G401 (cell line): ENCODE data around the gene ZNF783. TPM values are rescaled to one million over a fixed set of nuclear protein-coding genes. Genes with fewer than 3 reads are reported as not detected.
A peak's percentile ranks its signal among the peaks of the same experiment; 100 is the strongest.

Experiments used
- DNase-seq: peaks from one replicate; pipeline ENCODE4 v3.0.0-alpha.2; 2015; ENCODE audit warnings: low spot score
- in situ Hi-C: cut with HindIII; loops from 2 replicates; pipeline ENCODE4 v1.10.0; 2016; ENCODE audit warnings: low sequenced_read_pairs, mixed read lengths
- total RNA-seq: library from RNA; depleted of rRNA; stranded (reverse); fragments of >200 nt; shearing (Covaris generic); gene quantifications from 2 replicates; pipeline ENCODE4 v1.2.3, GENCODE V29; 2014

Gene ZNF783
- total RNA-seq, 1 experiment from 2014 or later, result 16.9 TPM

DNA sequence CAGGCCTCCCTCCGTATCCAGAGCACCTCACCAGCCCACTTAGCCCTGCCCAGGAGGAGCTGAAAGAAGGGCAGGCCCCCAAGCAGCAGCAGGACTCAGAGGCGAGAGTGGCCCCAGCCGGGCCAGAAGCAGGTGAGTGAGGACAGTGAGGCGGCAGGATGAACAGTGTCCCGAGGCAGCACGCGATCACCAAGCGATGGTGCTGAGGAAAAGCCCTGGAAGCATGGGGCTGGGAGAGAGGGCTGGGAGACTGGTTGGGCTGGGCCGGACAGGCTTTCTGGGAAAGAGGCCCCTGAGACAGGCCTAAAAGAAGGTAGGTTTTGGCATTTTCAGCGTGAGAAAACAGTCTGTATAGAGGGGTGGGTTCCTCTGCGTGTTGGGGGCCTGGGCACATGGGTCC lies 16.4 kb downstream of the ZNF783 start:
- in situ Hi-C loops, result no loop called here
- DNase-seq, result no peak

DNA sequence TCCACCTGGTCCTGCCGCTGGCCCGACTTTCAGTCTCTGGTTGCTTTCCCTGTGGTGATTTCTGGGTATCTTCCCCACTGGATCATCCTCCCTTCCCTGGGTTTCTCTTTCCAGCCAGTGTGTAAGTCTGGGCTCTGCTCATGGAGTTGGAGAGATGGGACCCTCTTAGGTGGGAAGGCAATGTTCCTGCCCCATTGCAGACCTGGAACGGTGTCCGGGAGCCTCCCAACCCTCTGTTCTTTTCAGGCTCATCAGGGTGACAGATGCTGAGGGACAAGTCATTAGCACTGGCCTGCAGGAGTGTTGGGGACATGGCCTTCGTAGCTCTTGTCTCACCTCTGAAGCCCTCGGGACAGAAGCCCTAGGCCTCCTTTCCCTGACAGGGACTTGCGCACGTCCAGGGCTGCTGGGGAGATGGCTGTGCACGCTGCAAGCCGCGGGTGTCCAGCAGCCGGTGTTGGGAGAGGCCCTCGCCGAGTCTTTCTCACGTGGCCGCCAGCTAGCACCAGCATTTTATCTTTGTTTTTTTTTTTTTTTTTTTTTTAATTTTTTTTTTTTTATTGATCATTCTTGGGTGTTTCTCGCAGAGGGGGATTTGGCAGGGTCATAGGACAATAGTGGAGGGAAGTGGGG lies 17.2 kb downstream of the ZNF783 start:
- DNase-seq, result no peak
- in situ Hi-C loops, result no loop called here

DNA sequence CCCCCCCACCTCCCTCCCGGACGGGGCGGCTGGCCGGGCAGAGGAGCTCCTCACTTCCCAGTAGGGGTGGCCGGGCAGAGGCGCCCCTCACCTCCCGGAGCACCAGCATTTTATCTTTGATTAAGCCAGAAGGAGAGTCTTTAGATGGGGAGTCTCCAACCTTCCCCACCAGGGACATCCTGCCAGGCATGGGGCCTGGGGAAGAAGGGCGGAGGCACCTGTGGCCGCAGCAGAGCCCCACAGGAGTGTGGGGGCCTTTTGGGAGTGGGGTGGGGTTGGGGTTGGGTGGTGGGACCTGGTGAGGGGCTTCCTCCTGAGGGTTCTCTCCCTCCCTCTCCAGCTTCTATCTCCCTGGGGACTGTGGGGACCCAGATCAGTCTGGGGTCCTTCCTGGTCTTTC lies 18.2 kb downstream of the ZNF783 start:
- in situ Hi-C loops, result no loop called here
- DNase-seq, result no peak

DNA sequence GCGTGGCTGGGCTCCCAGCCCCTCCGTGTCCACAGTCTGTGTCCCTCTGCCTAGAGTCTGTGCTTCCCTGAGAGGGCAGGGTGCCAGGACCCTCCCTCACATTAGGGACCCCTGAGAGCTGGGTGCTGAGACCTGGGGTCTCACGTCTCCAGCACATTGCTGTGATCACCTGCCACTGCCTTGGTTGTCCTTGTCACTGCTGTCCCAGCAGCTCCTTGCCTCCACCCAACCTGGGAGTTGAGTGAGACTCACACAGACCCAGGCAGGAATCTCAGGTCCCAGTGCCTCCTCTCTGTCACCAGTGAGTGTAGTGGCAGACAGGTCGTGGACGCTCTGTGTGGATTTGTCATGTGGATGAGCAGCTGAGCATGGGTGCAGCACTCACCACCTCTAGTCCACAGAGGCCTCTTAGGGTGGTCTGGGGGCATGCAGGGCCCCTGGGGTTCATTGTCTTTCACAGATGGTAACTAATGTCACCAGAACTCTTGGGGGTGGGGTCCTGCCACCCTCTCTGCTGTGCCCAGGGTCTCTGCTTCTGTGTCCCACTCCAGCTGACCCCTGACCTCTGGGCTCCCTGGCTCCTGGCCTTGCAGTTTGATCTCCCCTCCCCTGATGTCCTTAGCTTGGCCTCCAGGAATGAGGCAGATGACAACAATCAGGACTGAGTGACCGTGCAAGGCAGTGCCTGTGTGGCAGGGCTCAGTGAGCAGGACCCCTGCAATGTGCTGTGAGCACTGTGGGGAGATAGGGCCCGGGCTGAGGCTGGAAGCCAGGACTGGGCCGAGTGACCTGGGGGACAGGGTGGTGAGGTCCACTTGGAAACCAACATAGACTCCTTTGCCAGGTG lies 18.9 kb downstream of the ZNF783 start:
- in situ Hi-C loops, result no loop called here
- DNase-seq, result no peak

DNA sequence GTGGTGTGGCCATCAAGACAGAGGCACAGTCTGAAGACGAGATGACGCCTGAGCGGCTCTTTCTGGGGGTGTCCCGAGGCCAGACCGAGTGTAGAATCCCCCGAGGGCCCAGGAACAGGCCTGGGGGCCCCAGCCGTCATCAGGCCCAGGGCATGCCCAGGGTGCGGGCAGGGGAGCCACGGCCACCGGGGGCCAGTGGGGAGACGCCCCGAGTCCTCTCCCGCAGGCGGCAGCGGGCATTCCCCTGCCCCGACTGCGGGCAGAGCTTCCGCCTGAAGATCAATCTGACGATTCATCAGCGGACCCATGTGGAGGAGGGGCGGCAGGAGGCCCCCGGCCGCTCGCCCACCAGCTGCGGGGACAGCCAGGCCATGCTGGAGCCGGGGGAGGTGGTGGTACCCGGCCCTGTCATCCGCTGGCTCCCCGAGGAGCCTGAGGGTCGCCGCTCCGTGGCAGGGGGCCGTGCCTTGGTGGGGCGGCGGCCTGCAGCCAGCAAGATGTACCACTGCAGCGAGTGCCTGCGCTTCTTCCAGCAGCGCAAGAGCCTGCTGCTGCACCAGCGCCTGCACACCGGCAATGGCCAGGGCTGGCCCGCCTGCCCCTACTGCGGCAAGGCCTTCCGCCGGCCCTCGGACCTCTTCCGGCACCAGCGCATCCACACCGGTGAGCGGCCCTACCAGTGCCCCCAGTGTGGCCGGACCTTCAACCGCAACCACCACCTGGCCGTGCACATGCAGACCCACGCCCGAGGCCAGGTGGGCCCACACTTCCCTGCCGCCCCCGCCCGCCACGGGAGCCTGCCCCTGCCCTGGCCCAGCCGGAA lies 19.7 kb downstream of the ZNF783 start:
- no peak for DNase-seq
- in situ Hi-C loops, result no loop called here

DNA sequence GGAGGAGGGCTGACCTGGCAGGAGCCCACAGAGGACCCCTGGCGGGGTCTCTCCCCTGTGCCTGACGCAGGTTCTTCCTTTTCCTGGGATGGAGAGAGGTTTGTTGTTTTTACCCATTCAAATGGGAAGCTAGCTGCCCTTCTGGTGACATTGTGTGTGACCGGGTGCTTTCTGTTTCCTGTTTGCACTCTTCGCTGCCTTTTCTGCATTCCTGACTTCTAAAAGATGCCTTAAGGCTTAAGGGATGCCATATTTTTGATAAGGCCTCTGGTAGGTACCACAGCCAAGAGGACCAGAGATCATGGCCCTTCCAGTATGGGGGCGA lies 20.3 kb downstream of the ZNF783 start:
- in situ Hi-C loops, result no loop called here
- no peak for DNase-seq

DNA sequence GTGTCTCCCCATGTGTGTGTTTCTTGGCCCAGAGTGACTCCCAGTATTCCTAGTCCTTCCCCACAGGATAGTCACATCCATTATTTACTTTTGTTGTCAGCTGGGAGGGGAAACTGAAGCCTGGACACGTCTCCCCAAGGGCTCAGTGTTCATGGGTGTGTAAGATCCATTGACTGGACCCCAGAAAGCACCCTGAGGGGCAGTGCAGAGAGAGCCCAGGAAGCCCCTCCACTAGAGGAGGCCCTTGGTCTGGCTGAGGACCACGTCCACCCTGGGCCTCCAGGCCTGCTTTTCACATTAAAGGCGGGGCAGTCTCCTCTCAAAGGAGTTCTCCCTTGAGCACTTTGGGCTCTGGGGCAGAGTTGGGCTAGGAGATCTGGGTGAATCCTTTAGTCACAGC lies 21.3 kb downstream of the ZNF783 start:
- no peak for DNase-seq
- in situ Hi-C loops, result no loop called here

DNA sequence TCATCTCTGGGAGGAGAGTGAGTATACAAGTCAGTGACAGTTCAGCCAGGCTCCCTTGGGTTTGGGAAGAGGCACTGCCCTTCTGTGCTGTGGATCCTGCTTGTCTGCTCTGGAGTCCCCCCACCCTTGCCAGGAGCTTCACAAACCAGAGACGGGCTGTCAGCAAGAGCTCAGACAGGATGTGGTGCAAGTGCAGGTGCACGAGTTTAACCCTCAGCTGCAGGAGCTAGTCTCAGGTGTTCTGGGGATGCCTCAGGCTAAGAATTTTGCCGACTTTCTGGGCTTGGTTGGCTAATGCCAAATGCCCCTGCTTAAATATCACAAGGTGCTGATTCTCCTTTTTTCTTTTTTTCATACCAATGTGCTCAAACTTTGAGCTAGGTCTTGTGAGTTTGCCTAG lies 22.3 kb downstream of the ZNF783 start:
- DNase-seq, result peak; percentile 18
- in situ Hi-C loops, result no loop called here

DNA sequence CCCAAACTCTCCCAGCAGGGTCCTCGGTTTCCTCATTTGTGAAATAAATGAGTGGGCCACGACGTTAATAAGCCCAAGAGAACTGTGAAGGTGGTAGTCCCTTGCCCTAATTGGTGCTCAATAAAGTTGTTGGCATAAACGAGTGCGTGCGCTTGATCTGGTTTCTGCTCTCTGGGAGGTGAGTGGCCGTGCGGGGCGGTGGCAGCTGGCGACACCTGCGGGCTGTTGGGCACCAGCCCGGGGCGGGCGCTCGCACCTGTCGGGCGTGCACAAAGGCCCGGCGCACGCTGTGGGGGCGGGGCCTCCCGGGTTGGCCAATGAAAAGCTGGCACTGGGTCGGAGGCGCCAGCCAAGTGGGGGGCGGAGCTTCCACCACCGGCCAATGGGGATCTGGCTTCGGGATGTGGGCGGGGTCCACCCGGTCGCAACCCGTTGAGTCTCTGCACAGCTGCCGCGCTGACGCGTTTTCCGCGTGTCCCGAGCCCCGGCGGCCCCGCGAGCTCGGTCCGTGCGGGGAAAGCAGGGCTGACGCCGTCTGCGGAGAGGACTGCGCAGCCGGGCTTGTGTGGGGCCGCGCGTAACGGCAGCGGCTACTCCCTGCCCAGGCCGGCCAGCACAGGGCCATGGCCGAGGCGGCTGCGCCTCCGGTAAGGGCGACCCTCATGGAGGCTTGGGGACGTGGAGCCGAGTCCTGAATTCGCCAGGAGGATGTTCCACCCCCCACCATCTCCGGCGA lies 23.0 kb downstream of the ZNF783 start:
- peak; percentile 93 for DNase-seq
- in situ Hi-C loops, result no loop called here

DNA sequence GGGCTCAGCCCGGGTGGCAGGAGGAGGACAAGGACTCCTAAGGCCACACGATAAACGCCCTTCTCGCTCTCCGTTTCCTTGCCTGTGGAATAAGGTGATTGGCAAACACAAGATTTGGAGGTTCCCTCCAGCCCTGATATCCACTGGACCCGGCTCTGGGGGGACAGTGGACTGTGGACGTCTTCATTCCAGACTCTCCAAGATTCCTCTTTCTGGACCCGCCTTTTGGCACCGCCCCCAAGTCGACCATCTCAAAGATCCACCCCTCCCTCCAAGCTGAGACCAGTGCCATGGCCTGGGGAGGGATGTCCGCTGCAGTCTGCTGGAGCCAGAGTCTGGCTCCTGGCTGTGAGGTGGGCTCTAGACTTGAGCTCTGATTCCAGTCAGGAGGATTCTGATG lies 23.6 kb downstream of the ZNF783 start:
- DNase-seq, result peak; percentile 46

DNA sequence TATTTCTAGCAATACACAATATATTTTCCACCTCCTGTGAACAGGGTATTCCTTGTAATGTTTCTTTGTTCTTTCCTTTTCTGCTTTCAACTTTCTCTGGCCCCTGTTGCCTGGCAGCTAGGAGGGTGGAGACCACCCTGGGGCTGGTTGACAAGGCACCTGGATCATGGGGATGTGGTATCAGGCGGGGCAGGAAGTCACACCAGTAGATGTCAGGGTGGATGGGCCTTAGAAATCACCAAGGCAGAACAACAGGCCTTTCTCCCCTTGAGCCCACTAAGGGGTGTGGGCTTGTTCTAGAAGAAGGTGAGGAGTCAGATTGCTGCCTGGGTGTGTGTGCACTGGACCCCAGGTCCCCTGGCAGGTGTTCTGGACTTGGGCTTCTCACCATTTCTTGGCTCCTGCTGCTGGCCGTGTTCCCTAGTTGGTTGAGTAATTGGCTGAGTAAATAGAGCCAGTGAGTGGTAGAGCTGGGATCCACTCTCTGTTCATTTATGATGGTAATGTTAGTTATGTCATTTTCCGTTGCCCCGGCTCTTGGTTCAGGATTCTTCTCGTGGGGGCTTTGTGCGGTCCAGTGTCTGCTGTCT lies 24.9 kb downstream of the ZNF783 start:
- no peak for DNase-seq
- in situ Hi-C loops, result no loop called here

More for the DNA sequence above, 23.6 kb downstream of the ZNF783 start:
- in situ Hi-C loops, result no loop called here

DNA sequence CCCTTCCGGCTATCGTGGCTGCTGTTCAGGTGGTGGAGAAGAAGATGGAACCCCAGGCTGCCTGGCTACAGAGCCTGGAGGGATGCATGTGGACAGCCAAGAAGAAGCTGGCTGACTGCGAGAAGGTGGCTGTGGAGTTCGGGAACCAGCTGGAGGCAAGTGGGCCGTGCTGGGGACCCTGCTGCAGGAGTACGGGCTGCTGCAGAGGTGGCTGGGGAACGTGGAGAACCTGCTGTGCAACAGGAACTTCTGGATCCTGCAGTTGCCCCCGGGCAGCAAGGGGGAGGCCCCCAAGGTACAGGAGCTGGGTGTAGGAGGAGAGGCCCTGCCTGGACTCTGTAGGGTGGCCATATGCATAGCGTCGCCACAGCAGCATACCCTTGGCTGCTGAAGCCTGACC lies 25.6 kb downstream of the ZNF783 start:
- in situ Hi-C loops, result no loop called here

DNA sequence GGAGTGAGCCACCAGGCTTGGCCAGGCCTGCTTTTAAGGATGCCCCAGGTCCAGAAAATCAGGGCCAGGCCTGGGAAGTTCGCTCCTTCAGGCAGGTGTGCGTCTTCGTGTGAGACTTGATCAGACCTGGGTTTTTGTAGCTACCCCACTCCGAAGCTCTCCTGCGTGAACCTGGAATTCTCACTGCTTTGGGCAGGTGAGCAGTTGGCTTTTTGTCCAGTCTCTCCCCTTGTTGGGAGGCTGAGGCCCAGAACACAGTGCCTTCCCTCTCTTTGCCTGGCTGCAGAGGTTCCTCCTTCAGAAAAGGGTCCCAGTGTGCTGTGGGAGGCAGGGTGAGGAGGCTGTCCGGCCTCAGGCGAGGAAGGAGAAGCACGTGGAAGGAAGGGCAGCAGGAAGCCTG lies 27.3 kb downstream of the ZNF783 start:
- in situ Hi-C loops, result no loop called here
- DNase-seq, result no peak

More for the DNA sequence above, 25.6 kb downstream of the ZNF783 start:
- no peak for DNase-seq

DNA sequence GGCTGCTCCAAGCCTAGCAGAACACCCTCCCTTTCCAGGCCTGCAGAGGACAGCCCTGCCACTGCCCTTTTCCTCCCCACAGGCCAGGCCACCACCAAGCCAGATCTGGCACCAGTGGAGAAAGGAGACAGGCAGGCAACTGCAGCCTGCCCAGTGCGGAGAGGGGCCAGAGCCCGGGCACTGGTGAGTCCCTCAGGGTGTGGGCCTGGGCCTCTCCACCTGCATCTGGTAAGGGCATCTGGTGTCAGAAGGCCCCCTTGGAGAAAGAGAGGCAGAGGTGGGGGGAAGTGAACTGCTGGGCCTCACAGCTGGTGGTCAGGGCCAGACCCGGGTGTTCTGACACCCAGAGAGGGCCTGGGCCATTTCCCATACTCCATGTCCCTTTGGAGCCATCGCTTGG lies 27.9 kb downstream of the ZNF783 start:
- in situ Hi-C loops, result no loop called here
- DNase-seq, result no peak

DNA sequence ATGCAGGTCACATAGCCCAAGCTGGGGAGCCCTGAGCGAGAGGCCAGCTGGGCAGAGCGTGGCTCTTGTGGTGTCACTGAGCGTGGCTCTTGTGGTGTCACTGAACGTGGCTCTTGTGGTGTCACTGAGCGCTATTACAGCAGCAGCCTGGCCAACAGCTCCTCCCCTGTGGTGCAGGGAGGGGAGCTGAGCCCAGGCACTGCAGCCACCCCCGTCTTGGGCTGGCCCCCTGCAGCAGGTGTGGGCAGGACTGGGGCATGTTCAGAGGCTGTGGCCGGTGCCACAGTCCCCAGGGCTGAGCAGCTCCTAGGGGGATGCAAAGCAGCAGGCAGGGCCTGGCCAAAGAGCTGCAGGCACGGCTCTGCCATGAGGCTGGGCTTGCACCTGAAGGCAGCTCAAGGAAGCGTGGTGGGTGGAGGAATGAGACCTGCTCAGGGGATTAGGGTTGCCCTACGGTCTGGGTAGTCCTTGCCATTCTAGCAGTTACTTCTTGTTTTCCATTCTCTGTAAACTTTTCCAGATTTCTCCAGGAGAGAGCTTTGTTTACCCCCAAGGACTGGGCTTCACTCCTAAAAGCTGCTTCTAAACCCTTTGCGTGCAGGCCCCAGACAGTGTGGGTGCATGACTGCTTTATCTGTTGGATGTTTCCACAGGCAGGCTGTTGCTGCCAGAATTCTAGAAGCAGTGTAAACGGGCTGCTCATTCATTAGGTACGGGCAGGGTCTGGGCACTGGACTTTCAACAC lies 29.2 kb downstream of the ZNF783 start:
- in situ Hi-C loops, result no loop called here
- no peak for DNase-seq

DNA sequence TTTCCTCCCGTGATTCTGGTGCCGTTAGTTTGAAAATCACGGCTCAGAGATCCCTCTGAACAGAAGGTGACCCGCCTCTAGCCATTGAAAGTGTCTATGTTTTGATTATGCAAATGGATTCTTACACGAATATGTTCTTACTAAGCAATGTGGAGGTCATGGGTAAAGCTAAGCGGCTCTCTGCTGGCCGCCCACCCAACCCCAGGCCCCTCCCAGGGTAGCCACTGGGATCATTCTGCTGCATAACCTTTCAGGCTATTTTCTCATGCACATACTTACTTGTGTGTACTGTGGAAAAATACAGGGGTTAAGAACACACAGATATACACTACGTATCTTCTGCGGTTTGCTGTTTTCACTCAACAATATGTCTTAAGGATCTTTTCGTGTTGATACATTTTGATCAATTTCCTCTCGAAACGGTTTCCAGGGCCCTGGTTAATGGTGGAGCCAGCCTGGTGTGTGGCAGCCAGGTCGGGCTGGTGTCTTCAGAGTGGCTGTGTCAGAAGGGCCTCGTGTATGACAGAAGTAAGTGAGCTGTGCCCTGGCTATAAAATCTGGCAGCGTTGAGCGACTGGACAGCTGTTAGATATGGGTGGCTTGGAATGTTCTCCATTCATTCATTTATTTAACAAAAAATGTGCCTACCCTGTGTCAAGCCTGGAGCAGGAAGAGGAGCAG lies 29.9 kb downstream of the ZNF783 start:
- in situ Hi-C loops, result no loop called here
- no peak for DNase-seq

DNA sequence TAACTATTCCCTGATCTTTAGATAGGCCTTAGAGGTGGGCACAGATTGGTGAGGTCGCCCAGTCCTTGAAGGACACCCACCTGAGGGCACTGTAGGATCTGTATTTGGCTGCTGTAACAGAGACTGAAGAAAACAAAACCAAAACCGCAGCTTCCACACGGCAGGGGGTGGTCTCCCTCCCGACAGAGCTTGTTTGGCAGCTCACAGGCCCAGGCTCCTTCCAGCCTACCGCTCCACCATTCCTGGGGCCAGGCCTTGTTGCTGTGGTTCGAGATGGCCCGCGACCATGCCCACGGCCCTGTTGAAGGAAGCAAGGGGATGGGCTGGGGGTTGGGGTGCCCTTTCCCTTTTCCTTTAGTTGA lies 30.4 kb downstream of the ZNF783 start:
- DNase-seq, result no peak
- in situ Hi-C loops, result no loop called here

DNA sequence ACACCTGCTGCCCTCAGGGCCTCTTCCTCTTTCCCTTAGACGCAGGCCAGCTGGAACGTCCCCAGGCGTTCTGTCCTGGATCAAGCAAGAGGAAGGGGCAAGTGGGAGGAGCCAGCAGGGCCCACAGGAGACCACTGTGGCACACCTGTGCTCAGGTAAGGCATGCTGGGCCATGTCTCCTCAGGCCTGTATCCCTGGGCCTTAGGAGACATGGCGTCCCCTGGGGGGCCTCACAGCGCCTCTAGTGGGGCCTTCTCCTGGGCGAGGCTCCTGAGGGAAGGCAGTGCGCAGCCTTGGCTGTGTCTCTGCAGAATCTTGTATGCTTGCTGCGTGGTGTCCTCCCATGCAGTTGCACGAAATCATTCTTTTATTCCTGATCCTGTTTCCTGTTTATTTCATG lies 31.3 kb downstream of the ZNF783 start:
- DNase-seq, result no peak
- in situ Hi-C loops, result no loop called here
